PFSK-1 (cell line): ENCODE measurements around the gene RABEPK.

Experiments used
- FOXP2 ChIP-seq: optimal IDR thresholded peaks from 2 replicates; pipeline ENCODE3; 2011; ENCODE audit warnings: borderline replicate concordance, control low read depth, inconsistent platforms; ENCODE audit not compliant: insufficient read depth; ENCODE audit errors: extremely low read length, extremely low read depth
- POLR2AphosphoS5 ChIP-seq: IDR thresholded peaks from 2 replicates; pipeline ENCODE4 v1.6.1; 2012; ENCODE audit warnings: low read depth, mild to moderate bottlenecking, control low read depth, low read length, moderate library complexity
- SIN3A ChIP-seq: IDR thresholded peaks from 2 replicates; pipeline ENCODE4 v1.6.1; 2012; ENCODE audit warnings: mild to moderate bottlenecking, low read length, moderate library complexity, borderline replicate concordance; ENCODE audit not compliant: insufficient read depth

DNA sequence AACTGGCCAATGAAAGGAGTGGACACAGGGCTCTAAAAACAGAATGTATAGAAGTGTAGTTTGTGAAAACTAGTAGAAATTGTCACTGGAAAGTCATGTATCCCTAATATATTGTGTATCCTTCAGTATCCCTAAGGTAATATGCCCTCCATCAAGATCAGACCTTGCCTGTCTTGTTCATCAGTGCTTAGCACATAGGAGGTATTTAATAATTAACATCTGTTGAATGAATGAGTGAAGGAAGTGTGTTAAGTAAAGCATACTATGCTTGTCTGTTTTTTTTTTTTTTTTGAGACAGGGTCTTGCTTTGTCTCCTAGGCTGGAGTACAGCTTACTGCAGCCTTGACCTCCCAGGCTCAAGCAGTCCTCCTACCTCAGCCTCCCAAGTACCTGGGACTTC, 77.1 kb downstream of the RABEPK start:
- TF ChIP-seq SIN3A = no peak
- no peak for TF ChIP-seq POLR2AphosphoS5
- no peak for TF ChIP-seq FOXP2
